Activated CD8-positive, alpha-beta T cell treated with anti-CD3 and anti-CD28 coated beads, Interleukin-2, amount 10 ng/mL, durations not matched to agents 7 days and 5 days (primary cell): ENCODE measurements around the gene MANEAL. TPM values are rescaled to one million over a fixed set of nuclear protein-coding genes. Genes with fewer than 3 reads are reported as not detected.

Source experiments
- ATAC-seq: fragments of 150-1000 bp; cut with Tn5 transposase; one replicate; pipeline ENCODE4 v1.10.0; 2021; ENCODE audit warnings: moderate library complexity
- CTCF ChIA-PET: fragments of 350-600 bp; sonication (Branson Sonifier 250); formaldehyde crosslinking; loops from one replicate; lab custom pipeline; 2021; ENCODE audit warnings: antibody characterized with exemption; lab: Charles Lee
- POLR2A ChIA-PET: fragments of 350-600 bp; sonication (Branson Sonifier 250); formaldehyde crosslinking; loops from one replicate; lab custom pipeline; 2021; ENCODE audit warnings: antibody characterized with exemption; lab: Charles Lee
- DNase-seq: peaks from one replicate; pipeline ENCODE4 v3.0.0-alpha.2; 2020
- H3K27ac Mint-ChIP-seq: one replicate; pipeline ENCODE4 v1.8.0; 2021; ENCODE audit warnings: mild to moderate bottlenecking, mixed read lengths
- H3K27me3 Mint-ChIP-seq: one replicate; pipeline ENCODE4 v1.8.0; 2021; ENCODE audit warnings: low read depth, mixed read lengths
- H3K36me3 Mint-ChIP-seq: one replicate; pipeline ENCODE4 v1.8.0; 2021; ENCODE audit warnings: low read depth, mixed read lengths
- H3K4me1 Mint-ChIP-seq: one replicate; pipeline ENCODE4 v1.8.0; 2021; ENCODE audit warnings: low read depth, mixed read lengths
- H3K4me3 Mint-ChIP-seq: one replicate; pipeline ENCODE4 v1.8.0; 2021; ENCODE audit warnings: mild to moderate bottlenecking, mixed read lengths
- H3K9me3 Mint-ChIP-seq: one replicate; pipeline ENCODE4 v1.8.0; 2022; ENCODE audit warnings: mixed read lengths; ENCODE audit not compliant: insufficient read depth
- total RNA-seq, 2 experiments: library from RNA; stranded (reverse); gene quantifications; one replicate each; pipeline ENCODE4 v1.2.3, GENCODE V29; 2021

MANEAL gene
- total RNA-seq = 1 to 10 TPM; 1.2 to 2.5 TPM

DNA sequence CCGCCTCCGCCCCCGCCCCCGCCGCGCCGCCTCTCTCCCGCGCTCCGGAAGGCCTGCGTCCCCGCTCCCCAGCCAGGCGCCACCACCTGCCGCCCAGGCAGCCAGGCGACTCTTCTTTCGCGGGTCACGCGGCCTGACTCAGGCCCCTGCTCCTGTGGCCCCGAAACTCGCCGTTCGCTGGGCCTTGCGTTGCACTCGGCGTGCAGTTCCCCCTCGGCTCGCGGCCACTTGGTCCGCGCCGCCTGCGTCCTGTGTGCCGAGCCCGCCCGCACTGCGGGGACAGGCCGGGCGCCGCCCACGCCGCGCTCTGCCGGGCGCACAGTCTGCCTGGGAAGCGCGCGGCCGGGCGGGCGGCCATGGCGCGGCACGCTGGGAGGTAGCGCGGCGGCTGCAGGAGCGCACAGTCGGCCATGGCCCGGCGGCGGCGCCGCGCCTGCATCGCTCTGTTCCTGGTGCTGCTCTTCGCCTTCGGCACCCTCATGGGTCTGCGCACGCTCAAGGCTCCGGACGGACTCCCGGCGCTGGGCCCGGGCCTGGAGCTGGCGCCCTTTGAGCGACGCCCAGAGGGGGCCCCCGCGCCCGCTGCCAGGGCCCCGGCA is at the start of gene MANEAL:
Gene MANEAL (plus strand): TSS at position 75 of the 599 bp plus-strand sequence. CDS start 336 bp downstream, at position 411.
- CTCF ChIA-PET = no interaction called here
- DNase-seq (peak; percentile 36), ATAC-seq (peak; percentile 86)
- Mint-ChIP-seq H3K4me3 (peak within 1 kb of the TSS; percentile 65), H3K27me3 (peaks cover 28% of the 10 kb centered on the region), H3K4me1 (peaks cover 23% of the 10 kb centered on the region), H3K9me3 (no peaks in the 10 kb centered on the region), H3K36me3 (no peaks in the 10 kb centered on the region), H3K27ac (no peak within 1 kb of the TSS)
- POLR2A ChIA-PET = no interaction called here

GRCh38 chr1:37746806-37747205 is 46.8 kb upstream of the MANEAL start:
- Mint-ChIP-seq H3K27ac (no peak overlapping the region), H3K4me3 (no peak overlapping the region), H3K27me3 (peaks cover 21% of the 10 kb centered on the region), H3K4me1 (no peaks in the 10 kb centered on the region), H3K9me3 (no peaks in the 10 kb centered on the region), H3K36me3 (no peaks in the 10 kb centered on the region)
- ATAC-seq (no peak), DNase-seq (no peak)
- ChIA-PET CTCF (interaction anchor here (0.7 kb wide), 1 partner anchor 325 kb away, joined by 3 read pairs; no protein-coding TSS in a partner anchor), POLR2A (no interaction called here)

- Mint-ChIP-seq H3K36me3 (no peaks in the 10 kb centered on the region), H3K9me3 (no peaks in the 10 kb centered on the region), H3K4me3 (no peak overlapping the region), H3K4me1 (peaks cover 6% of the 10 kb centered on the region), H3K27ac (no peak overlapping the region), H3K27me3 (peaks cover 29% of the 10 kb centered on the region)
- POLR2A ChIA-PET = no interaction called here
- no peak for DNase-seq
- CTCF ChIA-PET = no interaction called here
- no peak for ATAC-seq
Measured at GRCh38 chr1:37748565-37748964, 45.1 kb upstream of the MANEAL start.

GRCh38 chr1:37752213-37752582 is 41.4 kb upstream of the MANEAL start:
- H3K4me3 Mint-ChIP-seq = peak overlapping the region; percentile 42
- no peak for ATAC-seq
- H3K27me3 Mint-ChIP-seq = peaks cover 44% of the 10 kb centered on the region
- CTCF ChIA-PET = no interaction called here
- no peak for DNase-seq
- H3K36me3 Mint-ChIP-seq = no peaks in the 10 kb centered on the region
- no peak overlapping the region for H3K27ac Mint-ChIP-seq
- H3K9me3 Mint-ChIP-seq = no peaks in the 10 kb centered on the region
- POLR2A ChIA-PET = no interaction called here
- H3K4me1 Mint-ChIP-seq = peaks cover 7% of the 10 kb centered on the region

DNA sequence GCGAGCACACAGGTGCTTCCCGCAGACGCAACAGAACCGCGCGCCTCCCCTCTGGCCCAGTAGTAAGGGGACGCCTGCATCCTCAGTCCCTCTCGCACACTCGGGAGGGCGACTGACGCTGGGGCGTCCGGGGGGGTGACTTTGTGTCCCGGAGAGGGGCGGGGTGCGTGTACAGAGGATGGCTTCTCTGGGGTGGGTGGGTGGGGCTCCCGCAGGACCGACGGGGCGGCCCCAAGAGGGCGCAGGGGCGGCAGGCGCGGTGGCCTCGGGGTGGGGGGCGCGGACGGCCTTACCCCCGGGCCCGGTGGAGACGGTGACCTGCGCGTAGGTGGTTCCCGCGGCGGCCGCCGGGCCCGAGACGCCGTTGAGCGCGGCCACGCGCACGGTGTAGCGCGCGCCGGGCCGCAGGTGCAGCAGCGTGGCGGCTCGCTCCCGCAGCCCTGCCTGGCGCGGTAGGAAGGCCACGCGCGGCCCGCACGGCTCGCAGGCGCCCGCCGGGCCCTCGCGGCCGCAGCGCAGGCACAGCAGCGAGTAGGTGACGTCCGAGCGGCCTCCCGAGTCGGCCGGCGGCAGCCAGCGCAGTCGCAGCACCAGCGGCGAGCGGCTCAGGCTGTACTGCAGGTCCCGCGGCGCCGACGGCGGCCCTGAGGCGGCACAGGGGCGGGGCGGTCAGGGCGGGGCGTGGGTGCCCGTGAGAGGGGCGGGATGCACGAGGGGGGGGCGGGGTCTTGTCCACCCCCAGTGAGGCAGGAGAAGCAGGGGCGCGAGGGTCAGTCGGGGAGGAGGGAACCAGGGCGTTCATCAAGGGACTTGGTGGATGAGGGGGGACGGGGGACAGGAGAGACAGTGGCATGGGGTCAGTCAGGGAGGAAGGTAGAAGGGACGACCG is 40.8 kb upstream of the MANEAL start:
- Mint-ChIP-seq H3K4me3 (peak overlapping the region; percentile 42), H3K27ac (no peak overlapping the region), H3K36me3 (no peaks in the 10 kb centered on the region), H3K9me3 (no peaks in the 10 kb centered on the region), H3K4me1 (peaks cover 7% of the 10 kb centered on the region), H3K27me3 (peaks cover 41% of the 10 kb centered on the region)
- ATAC-seq (peak; percentile 75), DNase-seq (no peak)
- POLR2A ChIA-PET = no interaction called here
- CTCF ChIA-PET = no interaction called here

DNA sequence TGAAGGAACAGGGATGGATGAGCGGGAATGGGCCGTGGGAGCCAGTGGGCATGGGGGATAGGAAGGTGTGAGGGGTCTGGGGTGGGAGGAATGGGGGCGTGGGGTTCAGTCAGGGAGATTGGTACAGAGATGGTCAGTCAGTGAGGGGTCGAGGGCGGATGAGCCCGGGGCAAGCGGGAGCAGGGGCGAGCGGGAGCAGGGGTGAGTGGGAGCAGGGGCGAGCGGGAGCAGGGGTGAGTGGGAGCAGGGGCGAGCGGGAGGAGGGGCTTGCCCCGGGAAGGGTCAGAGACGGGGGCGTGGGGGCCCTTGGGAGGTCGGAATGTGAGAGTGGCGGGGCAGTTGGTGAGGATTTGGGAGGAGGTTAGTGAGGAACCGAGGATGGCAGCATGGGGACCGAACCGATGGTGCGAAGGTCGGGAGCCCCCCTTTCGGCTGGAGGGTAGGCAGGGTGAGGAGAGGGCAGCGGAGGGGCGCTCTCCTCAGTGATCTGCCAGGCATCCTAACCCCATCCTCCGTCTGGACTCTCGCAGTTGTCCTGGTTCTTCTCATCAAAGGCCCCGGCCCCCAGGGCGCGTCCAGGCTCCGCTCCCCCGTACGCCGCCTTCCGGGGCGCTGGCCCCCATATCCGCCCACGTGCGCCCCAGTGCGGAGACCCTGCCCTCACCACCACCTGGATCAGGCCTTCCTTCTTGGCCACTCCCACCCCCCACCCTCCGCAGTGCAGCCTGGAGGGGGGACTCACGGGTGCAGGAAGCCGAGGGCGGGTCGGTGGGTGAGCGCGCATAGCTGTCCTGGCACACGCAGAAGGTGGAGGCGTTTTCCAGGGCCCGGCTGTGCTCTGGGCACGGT is 40.0 kb upstream of the MANEAL start:
- ATAC-seq (no peak), DNase-seq (no peak)
- ChIA-PET CTCF (no interaction called here), POLR2A (no interaction called here)
- Mint-ChIP-seq H3K4me3 (peak overlapping the region; percentile 19), H3K9me3 (no peaks in the 10 kb centered on the region), H3K4me1 (peaks cover 7% of the 10 kb centered on the region), H3K36me3 (no peaks in the 10 kb centered on the region), H3K27ac (no peak overlapping the region), H3K27me3 (peaks cover 41% of the 10 kb centered on the region)

DNA sequence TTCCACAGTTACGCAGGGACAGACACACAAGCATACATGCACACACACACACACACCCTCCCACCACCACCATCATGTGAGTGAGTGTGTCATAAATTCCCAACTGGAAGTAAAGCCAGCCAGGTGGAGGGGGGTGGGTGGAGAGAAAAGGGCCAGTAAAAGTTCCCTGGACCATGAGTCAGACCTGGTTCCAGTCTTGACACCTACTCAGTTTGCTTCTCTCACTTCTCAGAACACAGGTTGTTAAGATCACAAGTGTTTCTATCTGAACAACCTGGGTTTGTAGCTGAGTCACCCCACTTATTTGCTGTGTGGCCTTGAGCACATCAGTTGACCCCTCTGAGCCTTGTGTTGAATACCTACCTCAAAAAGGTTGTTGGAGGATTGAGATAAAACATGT is 38.4 kb upstream of the MANEAL start:
- Mint-ChIP-seq H3K9me3 (no peaks in the 10 kb centered on the region), H3K4me1 (peaks cover 7% of the 10 kb centered on the region), H3K27ac (no peak overlapping the region), H3K36me3 (no peaks in the 10 kb centered on the region), H3K27me3 (peaks cover 39% of the 10 kb centered on the region), H3K4me3 (no peak overlapping the region)
- no peak for ATAC-seq
- no peak for DNase-seq
- CTCF ChIA-PET = interaction anchor here (1.3 kb wide), 1 partner anchor 10 kb away, joined by 4 read pairs; the partner anchor contains the start of gene EPHA10
- POLR2A ChIA-PET = no interaction called here

DNA sequence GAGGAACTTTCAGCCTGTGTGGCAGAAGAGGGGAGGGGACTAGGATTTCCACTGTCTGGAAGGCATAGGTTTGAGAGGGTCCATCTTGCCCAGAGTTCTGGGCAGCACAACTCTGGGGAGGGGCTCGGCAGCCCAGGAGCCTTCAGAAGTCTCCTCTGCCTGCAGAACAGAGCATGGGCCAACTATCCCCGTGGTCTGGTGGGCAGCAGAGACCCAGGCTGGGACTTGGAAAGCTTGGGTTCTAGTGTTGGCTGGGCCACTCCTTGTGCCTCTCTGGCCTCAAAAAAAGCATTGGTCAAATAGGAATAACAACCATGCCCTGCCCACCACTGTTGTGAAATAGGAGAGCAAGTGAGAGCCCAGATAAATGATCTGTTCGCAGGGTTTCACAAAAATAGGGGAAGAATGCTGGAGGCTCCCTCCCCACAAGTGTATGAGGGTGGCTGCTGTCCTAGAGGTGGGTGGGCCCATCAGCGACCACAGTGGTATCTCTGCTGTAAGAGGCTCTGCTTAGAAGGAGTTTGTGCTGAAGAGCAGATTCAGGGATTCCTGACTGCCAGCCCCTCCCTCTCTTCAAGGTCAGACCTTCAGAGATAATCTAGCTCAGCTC is 37.6 kb upstream of the MANEAL start:
- Mint-ChIP-seq H3K27ac (no peak overlapping the region), H3K9me3 (no peaks in the 10 kb centered on the region), H3K4me3 (no peak overlapping the region), H3K4me1 (peaks cover 7% of the 10 kb centered on the region), H3K36me3 (no peaks in the 10 kb centered on the region), H3K27me3 (peaks cover 39% of the 10 kb centered on the region)
- no peak for ATAC-seq
- POLR2A ChIA-PET = no interaction called here
- no peak for DNase-seq
- CTCF ChIA-PET = interaction anchor here (1.3 kb wide), 1 partner anchor 10 kb away, joined by 4 read pairs; the partner anchor contains the start of gene EPHA10

DNA sequence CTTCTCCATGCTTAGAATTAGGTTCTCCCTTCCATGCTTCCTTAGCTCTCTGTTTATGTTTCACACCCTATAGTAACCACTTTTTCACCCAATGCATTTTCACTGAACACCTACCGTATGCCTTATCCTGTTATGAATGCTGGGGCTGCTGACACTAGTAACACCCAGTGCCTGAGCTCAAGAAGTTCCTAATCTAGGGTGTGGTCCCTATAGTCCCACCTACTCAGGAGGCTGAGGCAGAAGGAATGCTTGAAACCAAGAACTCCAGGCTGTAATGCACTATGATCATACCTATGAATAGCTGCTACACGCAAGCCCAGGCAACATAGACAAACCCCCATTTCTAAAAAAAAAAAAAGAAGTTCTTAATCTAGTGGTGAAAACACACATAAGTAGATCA is 34.2 kb upstream of the MANEAL start:
- POLR2A ChIA-PET = no interaction called here
- H3K4me1 Mint-ChIP-seq = peaks cover 3% of the 10 kb centered on the region
- H3K27ac Mint-ChIP-seq = no peak overlapping the region
- ATAC-seq = no peak
- no peak for DNase-seq
- H3K36me3 Mint-ChIP-seq = no peaks in the 10 kb centered on the region
- peaks cover 34% of the 10 kb centered on the region for H3K27me3 Mint-ChIP-seq
- no peak overlapping the region for H3K4me3 Mint-ChIP-seq
- CTCF ChIA-PET = no interaction called here
- H3K9me3 Mint-ChIP-seq = no peaks in the 10 kb centered on the region

GRCh38 chr1:37761416-37762095 is 32.1 kb upstream of the MANEAL start:
- Mint-ChIP-seq H3K4me1 (peaks cover 5% of the 10 kb centered on the region), H3K27me3 (peaks cover 39% of the 10 kb centered on the region), H3K36me3 (no peaks in the 10 kb centered on the region), H3K9me3 (no peaks in the 10 kb centered on the region), H3K4me3 (no peak overlapping the region), H3K27ac (no peak overlapping the region)
- DNase-seq = no peak
- CTCF ChIA-PET = no interaction called here
- no peak for ATAC-seq
- POLR2A ChIA-PET = no interaction called here

- CTCF ChIA-PET = no interaction called here
- Mint-ChIP-seq H3K9me3 (no peaks in the 10 kb centered on the region), H3K4me1 (peaks cover 5% of the 10 kb centered on the region), H3K27me3 (peaks cover 48% of the 10 kb centered on the region), H3K4me3 (no peak overlapping the region), H3K36me3 (no peaks in the 10 kb centered on the region), H3K27ac (no peak overlapping the region)
- DNase-seq (no peak), ATAC-seq (no peak)
- POLR2A ChIA-PET = no interaction called here
Measured at GRCh38 chr1:37762516-37762915, 31.1 kb upstream of the MANEAL start.
